Testis (tissue), 2 donors: ENCODE measurements around the gene CHCHD6.

Experiments used
- POLR2A ChIP-seq: fragments of 450-650 bp; IDR thresholded peaks from one replicate; pipeline ENCODE4 v1.6.1; 2017; ENCODE audit warnings: antibody characterized with exemption, mild to moderate bottlenecking, moderate library complexity
- TF ChIP-seq, protein P1 (sequence below), 3 experiments: fragments of 450-650 bp in 2 of 3; fragments of 200-600 bp in 1 of 3; sonication (generic) in 1 of 3; IDR thresholded peaks; one replicate each; pipeline ENCODE4 v1.5.1; 2016 to 2019; ENCODE audit warnings: antibody characterized with exemption in 3 of 3, mild to moderate bottlenecking in 2 of 3, moderate library complexity in 1 of 3

DNA sequence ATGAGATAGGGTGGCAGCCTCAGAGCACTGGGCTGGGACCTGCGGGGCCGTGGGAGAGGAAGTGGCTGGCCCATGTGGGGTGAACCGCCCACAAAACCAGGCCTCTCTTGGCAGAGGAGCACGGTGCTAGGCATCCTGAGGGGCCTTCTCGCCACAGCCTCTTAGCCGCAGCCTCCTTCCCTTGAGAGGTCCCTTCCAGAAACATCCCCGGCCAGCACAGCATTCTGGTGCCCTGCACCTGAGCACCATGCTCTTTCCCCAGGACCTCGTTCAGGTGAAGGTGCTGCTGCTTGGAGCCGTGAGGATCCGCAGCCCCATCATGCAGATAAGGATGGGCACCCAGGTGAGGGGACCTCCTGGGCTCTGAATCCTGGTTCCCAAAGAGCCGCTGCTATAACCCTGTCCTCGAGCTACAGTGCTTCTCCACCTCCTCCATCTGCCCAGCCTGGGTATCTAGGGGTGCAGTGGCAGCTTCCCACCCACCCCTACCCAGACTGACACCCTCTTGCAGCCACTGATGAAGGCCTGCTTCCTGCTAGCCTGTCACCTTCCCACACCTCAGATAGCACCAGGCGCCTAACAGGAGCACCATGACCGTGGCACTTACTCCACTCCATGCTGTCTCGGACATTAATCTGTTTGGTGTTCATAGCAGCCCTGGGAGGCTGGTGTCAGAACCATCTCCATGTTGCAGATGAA is 37.9 kb upstream of the CHCHD6 start:
- TF ChIP-seq, protein P1, sequence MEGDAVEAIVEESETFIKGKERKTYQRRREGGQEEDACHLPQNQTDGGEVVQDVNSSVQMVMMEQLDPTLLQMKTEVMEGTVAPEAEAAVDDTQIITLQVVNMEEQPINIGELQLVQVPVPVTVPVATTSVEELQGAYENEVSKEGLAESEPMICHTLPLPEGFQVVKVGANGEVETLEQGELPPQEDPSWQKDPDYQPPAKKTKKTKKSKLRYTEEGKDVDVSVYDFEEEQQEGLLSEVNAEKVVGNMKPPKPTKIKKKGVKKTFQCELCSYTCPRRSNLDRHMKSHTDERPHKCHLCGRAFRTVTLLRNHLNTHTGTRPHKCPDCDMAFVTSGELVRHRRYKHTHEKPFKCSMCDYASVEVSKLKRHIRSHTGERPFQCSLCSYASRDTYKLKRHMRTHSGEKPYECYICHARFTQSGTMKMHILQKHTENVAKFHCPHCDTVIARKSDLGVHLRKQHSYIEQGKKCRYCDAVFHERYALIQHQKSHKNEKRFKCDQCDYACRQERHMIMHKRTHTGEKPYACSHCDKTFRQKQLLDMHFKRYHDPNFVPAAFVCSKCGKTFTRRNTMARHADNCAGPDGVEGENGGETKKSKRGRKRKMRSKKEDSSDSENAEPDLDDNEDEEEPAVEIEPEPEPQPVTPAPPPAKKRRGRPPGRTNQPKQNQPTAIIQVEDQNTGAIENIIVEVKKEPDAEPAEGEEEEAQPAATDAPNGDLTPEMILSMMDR (IDR thresholded peaks at IDR 0.05): no peak
- TF ChIP-seq POLR2A: no peak
